Smooth muscle cell of the pulmonary artery (primary cell): Measurements from ENCODE around the gene TVP23A. TPM values are rescaled to one million over a fixed set of nuclear protein-coding genes. Genes with fewer than 3 reads are reported as not detected.

Source experiments
- total RNA-seq: library from RNA; depleted of rRNA; stranded (reverse); fragments of >200 nt; gene quantifications from 2 replicates; pipeline ENCODE4 v1.2.3, GENCODE V29; 2014

Gene TVP23A
- total RNA-seq: 0.07 TPM in 1 of 2 replicates, not detected in the other

DNA sequence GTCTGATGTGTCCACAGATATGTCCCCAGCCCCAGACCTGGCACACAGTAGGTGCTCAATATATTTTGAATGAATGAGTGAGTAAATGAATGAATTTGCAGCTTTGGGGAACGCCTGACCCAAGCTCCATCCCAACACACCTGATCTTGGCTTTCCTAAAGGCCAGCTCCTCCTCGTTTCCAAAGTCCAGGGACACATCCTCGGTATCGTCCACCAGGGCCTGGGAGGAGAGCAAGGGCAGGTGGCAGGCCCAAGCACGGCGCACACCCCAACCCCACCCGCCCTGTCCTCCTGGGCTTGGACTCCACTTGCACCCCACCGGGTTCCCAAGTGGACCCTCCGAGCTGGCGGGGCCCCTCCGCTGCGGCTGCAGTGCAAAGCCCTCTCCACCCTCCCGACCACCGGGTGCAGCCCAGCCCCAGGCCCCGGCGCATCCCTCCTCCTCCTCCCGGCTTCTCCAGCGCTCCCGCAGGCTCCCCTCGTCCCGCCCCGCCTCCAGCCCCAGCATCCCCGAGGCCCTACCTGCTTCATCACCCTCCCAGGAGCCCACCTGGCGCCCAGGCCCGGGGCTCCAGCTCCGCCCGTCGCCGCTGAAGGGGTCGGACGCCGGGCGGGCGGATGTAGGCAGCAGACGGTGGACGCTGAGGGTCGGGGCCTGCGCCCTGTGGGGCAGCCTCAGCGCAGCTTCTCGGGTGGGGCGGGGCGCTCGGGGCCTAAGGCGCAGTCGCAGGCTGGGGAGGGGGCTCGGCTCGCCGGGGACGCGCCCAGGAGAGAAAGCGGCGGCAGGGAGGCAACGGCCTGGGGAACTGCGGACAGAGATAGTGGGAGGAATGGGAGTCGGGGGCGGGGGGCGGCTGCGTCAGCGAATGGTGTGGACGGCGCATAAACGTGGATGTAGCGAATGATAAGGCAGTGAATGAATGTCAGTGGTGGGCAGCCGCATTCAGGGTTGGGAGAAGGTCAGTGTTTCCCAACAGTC lies at the start of gene TVP23A:
Gene TVP23A, minus strand, starts transcription at position 832 of the 979 bp plus-strand sequence. Its CDS starts 301 bp downstream, at position 531.

DNA sequence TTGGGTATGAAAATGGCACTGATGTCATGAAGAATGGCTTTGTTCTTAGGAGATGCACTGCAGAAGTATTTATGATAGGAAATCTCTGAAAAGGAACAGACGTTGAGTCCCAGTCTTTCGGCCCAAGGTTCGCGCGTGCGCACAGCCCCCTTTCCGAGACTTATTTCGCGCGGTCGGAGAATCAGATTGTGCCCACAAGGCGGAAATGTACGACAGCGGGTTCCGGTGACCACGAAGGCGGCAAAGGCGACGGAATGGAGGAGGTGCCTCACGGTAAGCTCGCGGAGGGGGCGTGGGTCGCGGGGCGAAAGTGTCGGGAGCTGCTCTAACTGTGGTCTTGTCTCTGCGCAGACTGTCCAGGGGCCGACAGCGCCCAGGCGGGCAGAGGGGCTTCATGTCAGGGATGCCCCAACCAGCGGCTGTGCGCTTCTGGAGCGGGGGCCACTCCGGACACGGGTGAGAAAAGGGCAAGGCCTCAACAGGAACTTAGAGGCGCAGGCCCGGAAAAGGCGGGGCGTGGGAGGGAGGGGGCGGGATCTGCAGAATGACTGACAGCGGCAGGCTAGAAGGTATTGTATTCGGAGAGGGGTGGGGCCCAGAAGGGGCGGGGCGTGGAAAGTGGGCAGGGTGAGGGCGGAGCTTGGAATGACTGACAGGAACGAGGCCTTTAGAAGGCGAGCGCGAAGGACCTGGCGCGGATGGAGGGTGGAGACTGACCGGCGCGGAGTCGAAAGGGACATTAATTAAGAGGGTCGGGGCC lies 74.8 kb downstream of the TVP23A start, which contains the start of gene NUBP1:
Gene NUBP1, plus strand, starts transcription at position 233 of the 760 bp plus-strand sequence. Its CDS starts 22 bp downstream, at position 255.

Other genes starting within 250 kb of the TVP23A start
- gene EMP2, start 238.2 kb downstream of the TVP23A start, total RNA-seq: 13.0 and 32.8 TPM in 2 replicates
- 0.07 and 0.13 TPM in 2 replicates for gene TEKT5, start 123.9 kb downstream of the TVP23A start, total RNA-seq
- gene NUBP1, start 75.0 kb downstream of the TVP23A start, total RNA-seq: 12.5 and 13.6 TPM in 2 replicates
- 0.10 and 1.1 TPM in 2 replicates for gene CIITA, start 58.4 kb upstream of the TVP23A start, total RNA-seq
- 41.8 and 48.2 TPM in 2 replicates for gene DEXI, start 123.7 kb upstream of the TVP23A start, total RNA-seq
- gene CLEC16A, start 125.8 kb upstream of the TVP23A start, total RNA-seq: 15.5 and 17.0 TPM in 2 replicates